ENCODE measurements around the gene SEMA3E.

SEMA3E gene

DNA sequence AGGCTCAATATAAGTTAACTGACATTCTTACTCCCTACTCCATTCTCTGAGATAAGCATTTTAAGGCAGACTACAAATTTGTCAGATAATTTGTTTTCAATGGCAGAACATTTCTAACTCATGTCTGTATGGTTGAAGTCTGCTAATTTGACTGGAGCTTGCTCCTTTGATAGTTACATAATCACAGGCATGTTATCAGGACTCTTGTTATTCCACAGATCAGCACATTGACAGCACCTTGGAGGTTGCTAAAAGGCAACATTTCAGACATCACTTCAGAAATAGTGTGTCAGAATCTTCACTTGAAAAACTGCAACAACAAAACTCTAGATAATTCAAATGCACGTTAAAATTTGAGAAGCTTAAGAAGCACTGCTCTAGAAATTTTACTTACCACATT is 327.9 kb downstream of the SEMA3E start:
- H3K4me3 ChIP-seq (ENCODE audit: low read length) = no peak overlapping the region
- TF ChIP-seq ZNF274 (IDR thresholded peaks at IDR 0.05; ENCODE audit: low read depth, low read length) = no peak

GRCh38 chr7:83313931-83314330 is 335.0 kb downstream of the SEMA3E start:
- TF ChIP-seq ZNF274 (IDR thresholded peaks at IDR 0.05; ENCODE audit: low read depth, low read length) = no peak
- H3K4me3 ChIP-seq (ENCODE audit: low read length) = no peak overlapping the region

All from GM08714 (cell line).